Calu3 (cell line): ENCODE data around the gene RCBTB2. TPM values are rescaled to one million over a fixed set of nuclear protein-coding genes. Genes with fewer than 3 reads are reported as not detected.

Source experiments
- BruUV-seq: library from RNA; stranded (reverse); fragments of 400-500 nt; replicated peaks from 2 replicates; lab custom pipeline; 2021; lab: Mats Ljungman, UMichigan
- CTCF ChIA-PET: fragments of 300-600 bp; sonication (Branson Sonifier 250); formaldehyde crosslinking; loops from one replicate; lab custom pipeline; 2022; ENCODE audit warnings: antibody characterized with exemption; lab: Charles Lee
- DNase-seq: peaks from one replicate; pipeline ENCODE4 v3.0.0; 2022
- H3K27ac Mint-ChIP-seq: one replicate; pipeline ENCODE4 v1.8.0; 2022; ENCODE audit warnings: mixed read lengths; ENCODE audit not compliant: unreplicated experiment
- H3K27me3 Mint-ChIP-seq: one replicate; pipeline ENCODE4 v1.8.0; 2022; ENCODE audit warnings: mixed read lengths; ENCODE audit not compliant: unreplicated experiment
- H3K36me3 Mint-ChIP-seq: one replicate; pipeline ENCODE4 v1.8.0; 2022; ENCODE audit warnings: mild to moderate bottlenecking, moderate library complexity, mixed read lengths; ENCODE audit not compliant: insufficient read depth, unreplicated experiment
- H3K4me1 Mint-ChIP-seq: one replicate; pipeline ENCODE4 v1.8.0; 2022; ENCODE audit warnings: mild to moderate bottlenecking, low read depth, mixed read lengths; ENCODE audit not compliant: unreplicated experiment
- H3K4me3 Mint-ChIP-seq: one replicate; pipeline ENCODE4 v1.8.0; 2022; ENCODE audit warnings: mild to moderate bottlenecking, low read depth, moderate library complexity, mixed read lengths; ENCODE audit not compliant: unreplicated experiment
- H3K9me3 Mint-ChIP-seq: one replicate; pipeline ENCODE4 v1.8.0; 2022; ENCODE audit warnings: low read depth, mixed read lengths; ENCODE audit not compliant: unreplicated experiment
- CTCF ChIP-seq: fragments of 200-600 bp; IDR thresholded peaks from one replicate; pipeline ENCODE4 v1.8.0; 2022; ENCODE audit warnings: antibody characterized with exemption; ENCODE audit not compliant: unreplicated experiment
- intact Hi-C: fragments of 100-400 bp; cut with micrococcal nuclease; formaldehyde crosslinking; loops from one replicate; pipeline ENCODE4 v1.10.0; 2022; ENCODE audit not compliant: unreplicated experiment
- total RNA-seq: library from RNA; stranded (reverse); gene quantifications from 2 replicates; pipeline ENCODE4 v1.2.3, GENCODE V29; 2022

Gene RCBTB2
- total RNA-seq, 1 experiment from 2014 or later, result 3.7 TPM

GRCh38 chr13:48502601-48503319 is 30.1 kb downstream of the RCBTB2 start:
- no peaks in the 10 kb centered on the region for H3K4me1 Mint-ChIP-seq

GRCh38 chr13:48501705-48502104 is 31.2 kb downstream of the RCBTB2 start:
- Mint-ChIP-seq H3K27me3 (no peaks in the 10 kb centered on the region), H3K27ac (no peak overlapping the region), H3K9me3 (no peaks in the 10 kb centered on the region), H3K4me1 (no peaks in the 10 kb centered on the region), H3K4me3 (no peak overlapping the region), H3K36me3 (no peaks in the 10 kb centered on the region)
- CTCF ChIA-PET, result no interaction called here
- intact Hi-C loops, result no loop called here
- no peak for DNase-seq
- no peak for TF ChIP-seq CTCF
- BruUV-seq, result no TSS peak

More at GRCh38 chr13:48502601-48503319, 30.1 kb downstream of the RCBTB2 start:
- Mint-ChIP-seq H3K27me3 (no peaks in the 10 kb centered on the region), H3K4me3 (no peak overlapping the region), H3K9me3 (no peaks in the 10 kb centered on the region), H3K27ac (no peak overlapping the region), H3K36me3 (no peaks in the 10 kb centered on the region)
- intact Hi-C loops, result no loop called here
- CTCF ChIA-PET, result no interaction called here
- BruUV-seq, result no TSS peak
- TF ChIP-seq CTCF, result no peak
- DNase-seq, result no peak

- Mint-ChIP-seq H3K4me1 (no peaks in the 10 kb centered on the region), H3K4me3 (no peak overlapping the region), H3K27ac (no peak overlapping the region), H3K36me3 (no peaks in the 10 kb centered on the region), H3K9me3 (no peaks in the 10 kb centered on the region), H3K27me3 (no peaks in the 10 kb centered on the region)
- intact Hi-C loops, result no loop called here
- TF ChIP-seq CTCF, result no peak
- CTCF ChIA-PET, result no interaction called here
- no TSS peak for BruUV-seq
- DNase-seq, result no peak
Measured at GRCh38 chr13:48500652-48501197, 32.2 kb downstream of the RCBTB2 start.

GRCh38 chr13:48497669-48498068 is 35.2 kb downstream of the RCBTB2 start:
- Mint-ChIP-seq H3K27ac (no peak overlapping the region), H3K9me3 (no peaks in the 10 kb centered on the region), H3K27me3 (no peaks in the 10 kb centered on the region), H3K4me3 (no peak overlapping the region), H3K36me3 (no peaks in the 10 kb centered on the region), H3K4me1 (no peaks in the 10 kb centered on the region)
- no peak for DNase-seq
- intact Hi-C loops, result no loop called here
- CTCF ChIA-PET, result no interaction called here
- no peak for TF ChIP-seq CTCF
- no TSS peak for BruUV-seq
